ENCODE measurements around the gene NELL1. TPM values are rescaled to one million over a fixed set of nuclear protein-coding genes. Genes with fewer than 3 reads are reported as not detected.
A peak's percentile ranks its signal among the peaks of the same experiment; 100 is the strongest.

Gene NELL1
- total RNA-seq, 1 donor from 2014 or later: 0.45 TPM

GRCh38 chr11:21561581-21561980 is 892.2 kb downstream of the NELL1 start:
- H3K9me3 Mint-ChIP-seq (ENCODE audit: unreplicated experiment): peaks cover 2% of the 10 kb centered on the region
- peak overlapping the region; percentile 36 for H3K27ac ChIP-seq (ENCODE audit: low read depth, low read length)
- peaks cover 40% of the 10 kb centered on the region for H3K4me1 Mint-ChIP-seq (ENCODE audit: low read depth, unreplicated experiment)
- DNase-seq (ENCODE audit: low read depth) (peak; percentile 12), FAIRE-seq (no peak)
- H3K4me2 ChIP-seq (ENCODE audit: low read length): no peak overlapping the region
- no peaks in the 10 kb centered on the region for H3K36me3 ChIP-seq (ENCODE audit: insufficient read depth, low read length)
- no peak overlapping the region for H3K9ac ChIP-seq (ENCODE audit: low read length)
- no peak overlapping the region for H3K4me3 Mint-ChIP-seq (ENCODE audit: unreplicated experiment)
- no peaks in the 10 kb centered on the region for H3K36me3 Mint-ChIP-seq (ENCODE audit: low read depth, unreplicated experiment)
- H3K27me3 Mint-ChIP-seq (ENCODE audit: low read depth, unreplicated experiment): peaks cover 2% of the 10 kb centered on the region
- TF ChIP-seq CTCF (IDR thresholded peaks at IDR 0.05; ENCODE audit: insufficient read depth, low read depth, low read length) (no peak), EZH2 (IDR thresholded peaks at IDR 0.05; ENCODE audit: insufficient read depth, low read length) (no peak)
- H3K4me3 ChIP-seq (ENCODE audit: insufficient read depth, low read depth, low read length): no peak overlapping the region
- no peaks in the 10 kb centered on the region for H3K4me1 ChIP-seq (ENCODE audit: insufficient read depth, low read length)
- H3K79me2 ChIP-seq (ENCODE audit: insufficient read depth, low read length): no peaks in the 10 kb centered on the region
- H4K20me1 ChIP-seq (ENCODE audit: insufficient read depth, low read length): no peaks in the 10 kb centered on the region
- H3K9me3 ChIP-seq (ENCODE audit: insufficient read depth, low read depth, low read length): no peaks in the 10 kb centered on the region
- no peak overlapping the region for H2AFZ ChIP-seq (ENCODE audit: low read depth, low read length)
- H3K27me3 ChIP-seq (ENCODE audit: insufficient read depth, low read length): no peaks in the 10 kb centered on the region
- H3K27ac Mint-ChIP-seq (ENCODE audit: unreplicated experiment): peak overlapping the region; percentile 78

GRCh38 chr11:21564095-21564494 is 894.7 kb downstream of the NELL1 start:
- Histone ChIP-seq H3K9me3 (ENCODE audit: insufficient read depth, low read depth, low read length) (no peaks in the 10 kb centered on the region), H3K9ac (ENCODE audit: low read length) (no peak overlapping the region), H3K4me1 (ENCODE audit: insufficient read depth, low read length) (no peaks in the 10 kb centered on the region), H2AFZ (ENCODE audit: low read depth, low read length) (no peak overlapping the region), H4K20me1 (ENCODE audit: insufficient read depth, low read length) (no peaks in the 10 kb centered on the region), H3K4me3 (ENCODE audit: insufficient read depth, low read depth, low read length) (no peak overlapping the region), H3K36me3 (ENCODE audit: insufficient read depth, low read length) (no peaks in the 10 kb centered on the region), H3K27ac (ENCODE audit: low read depth, low read length) (no peak overlapping the region), H3K27me3 (ENCODE audit: insufficient read depth, low read length) (no peaks in the 10 kb centered on the region), H3K4me2 (ENCODE audit: low read length) (no peak overlapping the region), H3K79me2 (ENCODE audit: insufficient read depth, low read length) (no peaks in the 10 kb centered on the region)
- Mint-ChIP-seq H3K27ac (ENCODE audit: unreplicated experiment) (no peak overlapping the region), H3K27me3 (ENCODE audit: low read depth, unreplicated experiment) (no peaks in the 10 kb centered on the region), H3K36me3 (ENCODE audit: low read depth, unreplicated experiment) (no peaks in the 10 kb centered on the region), H3K4me3 (ENCODE audit: unreplicated experiment) (no peak overlapping the region), H3K9me3 (ENCODE audit: unreplicated experiment) (peaks cover 2% of the 10 kb centered on the region), H3K4me1 (ENCODE audit: low read depth, unreplicated experiment) (peaks cover 40% of the 10 kb centered on the region)
- no peak for DNase-seq (ENCODE audit: low read depth)
- no peak for TF ChIP-seq CTCF (IDR thresholded peaks at IDR 0.05; ENCODE audit: insufficient read depth, low read depth, low read length)
- no peak for TF ChIP-seq EZH2 (IDR thresholded peaks at IDR 0.05; ENCODE audit: insufficient read depth, low read length)
- no peak for FAIRE-seq

- Histone ChIP-seq H3K4me1 (ENCODE audit: insufficient read depth, low read length) (no peaks in the 10 kb centered on the region), H3K79me2 (ENCODE audit: insufficient read depth, low read length) (no peaks in the 10 kb centered on the region), H3K9me3 (ENCODE audit: insufficient read depth, low read depth, low read length) (no peaks in the 10 kb centered on the region), H3K27ac (ENCODE audit: low read depth, low read length) (no peak overlapping the region), H3K4me2 (ENCODE audit: low read length) (no peak overlapping the region), H3K4me3 (ENCODE audit: insufficient read depth, low read depth, low read length) (no peak overlapping the region), H2AFZ (ENCODE audit: low read depth, low read length) (no peak overlapping the region), H3K36me3 (ENCODE audit: insufficient read depth, low read length) (no peaks in the 10 kb centered on the region), H3K9ac (ENCODE audit: low read length) (no peak overlapping the region), H4K20me1 (ENCODE audit: insufficient read depth, low read length) (no peaks in the 10 kb centered on the region), H3K27me3 (ENCODE audit: insufficient read depth, low read length) (no peaks in the 10 kb centered on the region)
- DNase-seq (ENCODE audit: low read depth): no peak
- no peak for TF ChIP-seq CTCF (IDR thresholded peaks at IDR 0.05; ENCODE audit: insufficient read depth, low read depth, low read length)
- Mint-ChIP-seq H3K4me3 (ENCODE audit: unreplicated experiment) (no peak overlapping the region), H3K27ac (ENCODE audit: unreplicated experiment) (peak overlapping the region; percentile 58), H3K4me1 (ENCODE audit: low read depth, unreplicated experiment) (peaks cover 40% of the 10 kb centered on the region), H3K9me3 (ENCODE audit: unreplicated experiment) (peaks cover 2% of the 10 kb centered on the region), H3K27me3 (ENCODE audit: low read depth, unreplicated experiment) (no peaks in the 10 kb centered on the region), H3K36me3 (ENCODE audit: low read depth, unreplicated experiment) (no peaks in the 10 kb centered on the region)
- FAIRE-seq: no peak
Observed at GRCh38 chr11:21564833-21565682, 895.7 kb downstream of the NELL1 start.

All from astrocyte (in vitro differentiated cells and primary cell).